ENCODE data around the gene SPATA9. TPM values are rescaled to one million over a fixed set of nuclear protein-coding genes. Genes with fewer than 3 reads are reported as not detected.

Gene SPATA9
- total RNA-seq, 1 donor: 0.54 TPM

DNA sequence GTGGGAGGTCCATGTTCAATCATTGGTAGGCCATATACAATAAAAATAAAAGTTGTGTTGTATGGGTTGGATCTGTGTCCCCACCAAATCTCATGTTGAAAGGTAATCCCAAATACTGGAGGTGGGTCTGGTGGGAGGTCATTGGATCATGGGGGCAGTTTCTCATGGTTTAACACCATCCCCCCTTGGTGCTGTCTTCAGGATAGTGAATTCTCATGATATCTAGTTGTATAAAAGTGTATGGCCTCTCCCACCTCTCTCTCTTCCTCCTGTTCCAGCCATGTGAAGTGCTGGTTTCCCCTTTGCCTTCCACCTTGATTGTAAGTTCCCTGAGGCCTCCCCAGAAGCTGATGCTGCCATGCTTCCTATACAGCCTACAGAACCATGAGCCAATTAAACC, 15.1 kb downstream of the SPATA9 start:
- TF ChIP-seq, protein P1, sequence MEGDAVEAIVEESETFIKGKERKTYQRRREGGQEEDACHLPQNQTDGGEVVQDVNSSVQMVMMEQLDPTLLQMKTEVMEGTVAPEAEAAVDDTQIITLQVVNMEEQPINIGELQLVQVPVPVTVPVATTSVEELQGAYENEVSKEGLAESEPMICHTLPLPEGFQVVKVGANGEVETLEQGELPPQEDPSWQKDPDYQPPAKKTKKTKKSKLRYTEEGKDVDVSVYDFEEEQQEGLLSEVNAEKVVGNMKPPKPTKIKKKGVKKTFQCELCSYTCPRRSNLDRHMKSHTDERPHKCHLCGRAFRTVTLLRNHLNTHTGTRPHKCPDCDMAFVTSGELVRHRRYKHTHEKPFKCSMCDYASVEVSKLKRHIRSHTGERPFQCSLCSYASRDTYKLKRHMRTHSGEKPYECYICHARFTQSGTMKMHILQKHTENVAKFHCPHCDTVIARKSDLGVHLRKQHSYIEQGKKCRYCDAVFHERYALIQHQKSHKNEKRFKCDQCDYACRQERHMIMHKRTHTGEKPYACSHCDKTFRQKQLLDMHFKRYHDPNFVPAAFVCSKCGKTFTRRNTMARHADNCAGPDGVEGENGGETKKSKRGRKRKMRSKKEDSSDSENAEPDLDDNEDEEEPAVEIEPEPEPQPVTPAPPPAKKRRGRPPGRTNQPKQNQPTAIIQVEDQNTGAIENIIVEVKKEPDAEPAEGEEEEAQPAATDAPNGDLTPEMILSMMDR (IDR thresholded peaks at IDR 0.05; ENCODE audit: insufficient read depth, low read length): no peak
- no peak for DNase-seq (ENCODE audit: low read depth)
- no peak overlapping the region for H3K4me3 ChIP-seq (ENCODE audit: low read depth, low read length)

DNA sequence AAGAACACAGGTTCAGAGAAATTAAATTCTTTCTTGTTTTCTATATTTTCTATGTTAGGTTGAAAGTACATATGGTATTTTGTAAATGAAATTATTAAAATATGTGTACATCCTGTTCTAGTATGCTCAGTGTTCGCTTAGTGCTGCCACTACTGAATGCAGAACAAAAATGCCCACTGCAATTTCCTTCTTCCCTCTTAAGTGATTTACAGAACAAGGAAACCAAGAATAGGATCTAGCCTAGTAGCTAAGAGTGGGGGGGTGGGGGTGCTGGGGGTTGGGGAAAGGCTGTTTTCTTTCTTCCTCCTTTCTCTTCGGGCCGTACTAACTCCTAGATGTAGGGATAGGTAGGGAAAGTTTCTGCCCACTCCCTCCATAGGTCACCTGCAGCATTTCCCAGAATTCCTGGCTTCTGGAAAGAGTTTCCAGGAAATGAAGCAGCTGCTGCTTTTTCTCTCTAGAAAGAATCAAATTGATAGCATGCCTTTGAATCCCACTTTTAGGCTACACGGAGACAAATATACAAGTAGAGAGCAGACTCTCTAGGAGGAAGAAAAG, 15.7 kb downstream of the SPATA9 start:
- no peak overlapping the region for H3K4me3 ChIP-seq (ENCODE audit: low read depth, low read length)
- no peak for DNase-seq (ENCODE audit: low read depth)
- TF ChIP-seq, protein P1 (IDR thresholded peaks at IDR 0.05; ENCODE audit: insufficient read depth, low read length): no peak

DNA sequence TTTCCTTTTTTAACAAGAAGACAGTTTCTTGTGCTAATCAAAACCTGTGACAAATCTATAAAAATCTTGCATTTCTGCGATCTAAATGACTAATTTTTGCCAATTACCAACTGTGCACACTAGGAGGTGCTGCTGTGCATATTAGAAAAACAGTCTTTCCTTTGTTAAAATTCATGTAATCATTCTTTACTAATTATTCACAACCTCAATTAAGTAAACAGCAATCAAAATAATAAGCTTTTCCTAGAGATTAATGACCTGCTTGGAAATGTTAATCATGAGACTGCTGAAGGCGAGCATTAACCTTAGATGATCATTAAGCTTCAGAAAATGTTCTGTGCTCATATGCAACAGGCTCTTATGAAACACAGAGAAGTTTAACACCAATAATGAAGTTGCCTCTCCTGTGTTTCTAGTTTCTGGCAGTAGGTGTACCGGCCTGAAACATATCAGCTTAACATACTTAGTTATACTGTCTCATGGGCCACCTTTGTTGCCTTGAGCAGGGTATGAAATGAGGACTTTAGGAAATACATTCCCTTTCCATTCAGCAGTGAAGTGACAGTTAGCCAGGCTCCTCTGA, 18.5 kb downstream of the SPATA9 start:
- DNase-seq (ENCODE audit: low read depth): peak; percentile 72
- TF ChIP-seq, protein P1 (IDR thresholded peaks at IDR 0.05; ENCODE audit: insufficient read depth, low read length): peak; percentile 83
- no peak overlapping the region for H3K4me3 ChIP-seq (ENCODE audit: low read depth, low read length)

DNA sequence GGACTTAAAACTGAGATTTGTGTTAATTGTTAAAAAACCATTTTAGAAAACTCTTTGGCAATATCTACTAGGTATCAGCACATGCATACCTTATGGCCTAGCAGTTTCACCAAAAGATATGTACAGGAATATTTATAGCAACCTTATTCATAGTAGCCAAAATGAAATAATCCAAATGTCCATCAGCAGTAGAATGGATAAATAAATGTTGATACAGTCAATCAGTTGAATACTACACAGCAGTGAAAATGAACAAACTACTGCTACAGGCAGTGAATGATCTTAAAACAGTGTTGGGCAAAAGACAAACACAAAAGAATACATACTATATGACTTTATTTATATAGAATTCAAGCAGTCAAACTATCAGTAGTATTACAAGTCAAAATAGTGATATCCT, 19.8 kb downstream of the SPATA9 start:
- TF ChIP-seq, protein P1 (IDR thresholded peaks at IDR 0.05; ENCODE audit: insufficient read depth, low read length): no peak
- no peak for DNase-seq (ENCODE audit: low read depth)
- no peak overlapping the region for H3K4me3 ChIP-seq (ENCODE audit: low read depth, low read length)

DNA sequence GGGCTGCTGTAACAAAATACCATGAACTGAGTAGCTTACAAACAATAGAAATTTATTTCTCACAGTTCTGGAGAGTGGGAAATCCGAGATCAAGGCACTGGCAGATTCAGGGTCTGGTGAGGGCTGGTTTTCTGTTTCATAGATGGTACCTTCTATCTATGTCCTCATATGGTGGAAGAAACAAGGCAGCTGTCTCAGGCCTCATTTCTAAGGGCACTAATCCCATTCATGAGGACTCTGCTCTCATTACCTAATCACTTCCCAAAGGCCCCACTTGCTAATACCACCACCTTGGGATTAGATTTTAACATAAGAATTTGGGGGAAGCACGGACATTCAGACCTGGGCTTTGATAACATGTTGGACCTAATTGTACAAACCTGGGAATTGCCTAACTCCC, 22.7 kb downstream of the SPATA9 start:
- DNase-seq (ENCODE audit: low read depth): no peak
- H3K4me3 ChIP-seq (ENCODE audit: low read depth, low read length): no peak overlapping the region
- TF ChIP-seq, protein P1 (IDR thresholded peaks at IDR 0.05; ENCODE audit: insufficient read depth, low read length): no peak

DNA sequence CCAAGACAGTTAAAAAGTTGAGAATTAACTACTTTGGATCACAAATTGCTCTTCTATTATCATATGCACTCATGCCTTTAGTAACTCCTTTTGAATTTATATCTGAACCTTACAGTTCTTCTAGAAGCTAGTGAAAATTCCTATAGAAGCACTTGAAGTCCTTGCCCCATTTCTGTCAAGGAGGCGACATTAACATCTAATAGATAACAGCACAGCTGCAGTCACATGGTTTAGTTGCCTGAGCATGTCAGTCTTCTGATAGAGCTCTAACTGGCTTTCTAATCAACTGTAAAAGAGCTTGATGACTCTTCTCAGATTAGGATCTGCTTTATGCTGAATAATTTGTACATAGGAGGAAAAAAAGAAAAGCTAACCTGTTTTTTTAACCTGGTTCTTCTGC, 27.2 kb downstream of the SPATA9 start:
- no peak for DNase-seq (ENCODE audit: low read depth)
- no peak overlapping the region for H3K4me3 ChIP-seq (ENCODE audit: low read depth, low read length)
- TF ChIP-seq, protein P1 (IDR thresholded peaks at IDR 0.05; ENCODE audit: insufficient read depth, low read length): no peak

DNA sequence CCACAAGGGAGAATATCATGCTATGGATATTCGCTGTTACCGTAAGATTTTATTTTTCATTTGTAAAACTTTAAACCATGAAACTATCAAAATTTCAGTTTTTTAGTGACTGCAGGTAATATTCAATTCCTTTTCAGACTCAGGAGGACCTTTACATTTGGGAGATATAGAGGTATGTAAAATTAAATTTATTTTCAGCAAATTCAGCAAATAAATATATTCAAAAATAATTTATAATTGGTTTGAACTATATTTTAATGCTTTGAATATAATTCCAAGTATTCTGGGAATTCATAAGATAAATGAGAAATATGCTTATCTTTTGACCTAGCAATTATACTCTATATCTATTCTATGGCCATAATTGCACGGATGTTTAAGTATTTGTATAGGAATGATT, 28.6 kb downstream of the SPATA9 start:
- H3K4me3 ChIP-seq (ENCODE audit: low read depth, low read length): no peak overlapping the region
- DNase-seq (ENCODE audit: low read depth): no peak
- TF ChIP-seq, protein P1 (IDR thresholded peaks at IDR 0.05; ENCODE audit: insufficient read depth, low read length): no peak

All from fibroblast of the aortic adventitia (primary cell).